Karpas-422 (cell line): Measurements from ENCODE around the gene REEP5. TPM values are rescaled to one million over a fixed set of nuclear protein-coding genes. Genes with fewer than 3 reads are reported as not detected.
A peak's percentile ranks its signal among the peaks of the same experiment; 100 is the strongest.

ENCODE experiments used
- DNase-seq: peaks from one replicate; pipeline ENCODE4 v3.0.0-alpha.2; 2015
- H2AFZ ChIP-seq: fragments of 200-600 bp; sonication (generic); 2 replicates; pipeline ENCODE4 v1.6.1; 2014; ENCODE audit warnings: antibody characterized with exemption, low read length, mixed read lengths
- H3K27ac ChIP-seq: fragments of 200-600 bp; sonication (generic); 2 replicates; pipeline ENCODE4 v1.5.1; 2014; ENCODE audit warnings: mild to moderate bottlenecking, low read length, moderate library complexity
- H3K27me3 ChIP-seq: fragments of 200-600 bp; sonication (generic); 2 replicates; pipeline ENCODE4 v1.6.1; 2014; ENCODE audit warnings: low read length, mixed read lengths
- H3K36me3 ChIP-seq: fragments of 200-600 bp; sonication (generic); 2 replicates; pipeline ENCODE4 v1.6.1; 2014; ENCODE audit warnings: low read length, mixed read lengths; ENCODE audit not compliant: insufficient read depth
- H3K4me1 ChIP-seq: fragments of 200-600 bp; sonication (generic); 2 replicates; pipeline ENCODE4 v1.6.1; 2014; ENCODE audit warnings: mild to moderate bottlenecking, low read length, mixed read lengths
- H3K4me2 ChIP-seq: fragments of 200-600 bp; sonication (generic); 2 replicates; pipeline ENCODE4 v1.6.1; 2014; ENCODE audit warnings: low read length, low read depth, mild to moderate bottlenecking; ENCODE audit not compliant: poor library complexity, severe bottlenecking
- H3K4me3 ChIP-seq: fragments of 200-600 bp; sonication (generic); 2 replicates; pipeline ENCODE4 v1.5.1; 2014; ENCODE audit warnings: mild to moderate bottlenecking, antibody characterized with exemption, low read length, mixed read lengths
- H3K79me2 ChIP-seq: fragments of 200-600 bp; sonication (generic); 2 replicates; pipeline ENCODE4 v1.6.1; 2014; ENCODE audit warnings: mild to moderate bottlenecking, low read length, mixed read lengths
- H3K9ac ChIP-seq: fragments of 200-600 bp; sonication (generic); 2 replicates; pipeline ENCODE4 v1.6.0; 2014; ENCODE audit warnings: low read length
- H3K9me2 ChIP-seq: fragments of 200-600 bp; sonication (generic), shearing (Covaris generic); replicated peaks from 2 replicates; pipeline ENCODE4 v1.6.0; 2014; ENCODE audit warnings: mild to moderate bottlenecking, low read length, moderate library complexity; ENCODE audit not compliant: insufficient read depth
- H3K9me3 ChIP-seq: fragments of 300-700, 200-600 bp; sonication (generic); 2 replicates; pipeline ENCODE4 v1.6.1; 2014; ENCODE audit warnings: low read length, mixed read lengths
- H4K20me1 ChIP-seq: fragments of 200-600 bp; sonication (generic); 2 replicates; pipeline ENCODE4 v1.6.1; 2014; ENCODE audit warnings: mild to moderate bottlenecking, antibody characterized with exemption, low read length, low read depth; ENCODE audit not compliant: insufficient read depth
- total RNA-seq: library from RNA; depleted of rRNA; stranded (reverse); fragments of >200 nt; shearing (Covaris generic); gene quantifications from 2 replicates; pipeline ENCODE4 v1.2.3, GENCODE V29; 2014; ENCODE audit warnings: low replicate concordance

Gene REEP5
- total RNA-seq, 1 experiment from 2014 or later = 197 TPM

DNA sequence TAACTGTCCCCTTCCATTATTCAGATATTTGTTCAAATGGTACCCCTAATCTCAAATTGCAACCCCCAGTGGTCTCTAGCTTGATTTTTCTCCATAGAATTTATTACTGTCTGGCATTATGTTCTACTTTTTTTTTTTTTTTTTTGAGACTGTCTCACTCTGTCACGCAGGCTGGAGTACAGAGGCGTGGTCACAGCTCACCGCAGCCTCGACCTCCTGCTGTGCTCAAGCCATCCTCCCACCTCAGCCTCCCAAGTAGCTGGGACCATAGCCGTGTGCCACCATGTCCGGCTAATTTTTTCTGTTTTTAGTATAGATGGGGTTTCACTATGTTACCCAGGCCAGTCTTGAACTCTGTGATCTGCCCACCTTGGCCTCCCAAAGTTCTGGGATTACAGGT is 2.0 kb upstream of the REEP5 start:
- Histone ChIP-seq H3K27ac (no peak overlapping the region), H3K9me3 (no peaks in the 10 kb centered on the region), H3K4me2 (peak overlapping the region; percentile 92)

DNA sequence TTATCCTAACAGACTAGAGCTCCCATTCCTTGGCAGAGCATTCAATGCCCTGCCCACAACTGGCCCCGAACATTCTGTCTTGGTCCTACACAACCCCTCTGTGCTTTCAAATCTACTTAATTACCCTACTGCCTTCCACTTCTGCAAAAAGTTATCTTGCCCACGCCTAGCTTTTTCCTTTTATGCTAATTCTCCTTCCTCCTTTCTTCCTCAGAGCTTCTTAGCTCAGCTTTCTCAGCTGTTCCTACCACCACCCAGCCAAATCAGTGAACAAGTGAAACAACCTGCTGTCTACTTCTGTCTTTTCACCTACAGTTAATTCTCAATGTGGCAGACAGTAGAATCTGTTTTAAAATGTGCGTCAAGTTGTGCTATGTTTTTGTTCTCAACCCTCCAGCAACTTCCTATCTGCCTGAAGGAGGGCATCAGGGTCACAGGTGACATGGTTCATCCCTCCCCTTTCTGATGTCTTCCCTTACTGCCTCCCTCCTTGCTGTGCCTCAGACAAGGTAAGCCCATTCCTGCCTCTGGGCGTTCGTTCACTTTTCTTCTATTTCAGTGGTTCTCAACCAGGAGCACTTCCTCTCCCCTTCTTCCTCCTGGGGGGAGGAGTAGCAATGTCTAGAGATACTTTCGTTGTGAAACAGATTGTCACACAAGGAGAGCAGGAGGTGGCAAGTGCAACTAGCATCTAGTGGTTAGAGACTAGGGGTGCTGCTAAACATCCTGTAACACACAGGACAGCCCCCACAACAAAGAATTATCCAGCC is 1.3 kb upstream of the REEP5 start:
- Histone ChIP-seq H3K4me1 (peaks cover 57% of the 10 kb centered on the region), H3K9me2 (no peaks in the 10 kb centered on the region), H3K4me2 (peak overlapping the region; percentile 92), H2AFZ (peak overlapping the region; percentile 40), H3K27me3 (no peaks in the 10 kb centered on the region), H3K27ac (peak overlapping the region; percentile 25), H3K9me3 (no peaks in the 10 kb centered on the region), H3K79me2 (peaks cover 36% of the 10 kb centered on the region), H3K4me3 (peak overlapping the region; percentile 85), H4K20me1 (no peaks in the 10 kb centered on the region), H3K36me3 (peaks cover 21% of the 10 kb centered on the region), H3K9ac (peak overlapping the region; percentile 98)
- peak; percentile 62 for DNase-seq

More for the DNA sequence above, 2.0 kb upstream of the REEP5 start:
- Histone ChIP-seq H3K4me3 (peak overlapping the region; percentile 85; the same call in 1 of the 2 replicates), H3K36me3 (peaks cover 14% of the 10 kb centered on the region; the same call in 1 of the 2 replicates), H3K9ac (no peak overlapping the region), H4K20me1 (no peaks in the 10 kb centered on the region), H3K27me3 (no peaks in the 10 kb centered on the region), H3K79me2 (peaks cover 30% of the 10 kb centered on the region), H3K4me1 (peaks cover 55% of the 10 kb centered on the region), H3K9me2 (no peaks in the 10 kb centered on the region), H2AFZ (peak overlapping the region; percentile 40; the same call in 1 of the 2 replicates)
- DNase-seq = no peak

DNA sequence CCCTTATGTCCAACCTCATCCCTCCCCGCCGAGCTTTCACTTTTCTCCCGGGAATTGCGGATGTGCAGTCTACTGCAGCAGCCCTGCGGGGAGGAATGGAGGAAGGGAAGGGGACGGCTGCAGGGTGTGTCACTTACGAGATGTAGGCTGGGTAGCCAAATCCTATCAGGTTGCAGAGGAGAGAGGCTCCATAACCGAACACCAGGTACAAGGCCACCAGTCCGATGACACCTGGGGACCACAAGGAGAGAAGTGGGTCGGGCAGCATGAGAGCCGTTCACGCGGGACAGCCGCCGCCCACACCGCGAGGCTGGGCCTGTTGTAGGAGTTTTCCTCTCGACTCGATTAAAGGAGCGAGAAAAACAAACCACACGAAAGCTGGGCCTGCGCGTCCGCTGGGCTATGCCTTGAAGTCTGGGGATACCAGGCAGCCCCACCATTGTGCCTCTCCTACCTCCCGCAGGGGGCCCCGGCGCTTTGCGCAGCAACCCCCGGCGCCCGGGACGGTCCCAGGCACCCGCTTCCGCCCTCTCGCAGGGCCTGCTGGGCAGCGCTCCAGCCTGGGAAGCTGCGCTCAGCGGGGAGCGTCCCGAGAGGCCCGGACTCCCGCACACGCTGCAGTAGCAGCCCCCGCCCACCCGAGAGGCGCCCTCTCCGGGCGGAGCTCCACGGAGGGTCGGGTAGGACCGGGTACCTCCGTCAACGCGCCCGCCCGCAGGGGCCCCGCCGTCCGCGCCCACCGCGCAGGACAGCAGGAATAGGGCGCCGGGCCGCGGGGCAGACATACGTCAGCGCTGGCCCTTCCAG is 798 bp downstream of the REEP5 start:
- peak overlapping the region; percentile 98 for H3K9ac ChIP-seq
- H3K36me3 ChIP-seq = peaks cover 40% of the 10 kb centered on the region
- DNase-seq = peak; percentile 76
- H3K4me1 ChIP-seq = peaks cover 60% of the 10 kb centered on the region
- H3K9me3 ChIP-seq = no peaks in the 10 kb centered on the region
- H4K20me1 ChIP-seq = no peaks in the 10 kb centered on the region
- no peaks in the 10 kb centered on the region for H3K9me2 ChIP-seq
- peak overlapping the region; percentile 85 for H3K4me3 ChIP-seq
- peak overlapping the region; percentile 94 for H3K4me2 ChIP-seq
- H2AFZ ChIP-seq = peak overlapping the region; percentile 67; the same call in 1 of the 2 replicates
- no peaks in the 10 kb centered on the region for H3K27me3 ChIP-seq
- H3K79me2 ChIP-seq = peaks cover 57% of the 10 kb centered on the region
- H3K27ac ChIP-seq = peak overlapping the region; percentile 63

DNA sequence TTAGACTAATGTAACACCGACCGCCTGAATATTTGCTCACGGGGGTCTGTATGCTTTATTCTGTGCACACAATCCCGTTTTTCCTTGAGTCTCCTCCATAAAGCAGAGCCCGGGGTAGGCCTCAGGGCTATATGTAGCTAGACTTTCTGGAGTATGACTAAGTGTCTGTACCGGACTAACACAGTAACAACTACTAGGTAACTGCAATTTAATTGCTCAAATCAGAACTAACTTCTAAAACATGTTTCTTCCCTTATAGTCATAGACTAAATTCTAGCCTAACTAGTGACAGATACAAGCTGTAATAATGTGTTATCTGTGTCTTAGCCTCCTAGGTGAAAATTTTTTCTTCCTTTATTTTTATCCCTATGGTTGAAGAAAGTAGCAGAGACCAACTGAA is 2.1 kb downstream of the REEP5 start:
- peaks cover 70% of the 10 kb centered on the region for H3K79me2 ChIP-seq
- H3K9me2 ChIP-seq = no peaks in the 10 kb centered on the region
- DNase-seq = no peak
- H2AFZ ChIP-seq = no peak overlapping the region
- peak overlapping the region; percentile 94 for H3K4me2 ChIP-seq
- no peak overlapping the region for H3K9ac ChIP-seq
- no peaks in the 10 kb centered on the region for H3K9me3 ChIP-seq
- peak overlapping the region; percentile 85 for H3K4me3 ChIP-seq
- no peaks in the 10 kb centered on the region for H3K27me3 ChIP-seq
- H3K27ac ChIP-seq = peak overlapping the region; percentile 63
- peaks cover 61% of the 10 kb centered on the region for H3K4me1 ChIP-seq
- H4K20me1 ChIP-seq = no peaks in the 10 kb centered on the region
- peaks cover 52% of the 10 kb centered on the region for H3K36me3 ChIP-seq

DNA sequence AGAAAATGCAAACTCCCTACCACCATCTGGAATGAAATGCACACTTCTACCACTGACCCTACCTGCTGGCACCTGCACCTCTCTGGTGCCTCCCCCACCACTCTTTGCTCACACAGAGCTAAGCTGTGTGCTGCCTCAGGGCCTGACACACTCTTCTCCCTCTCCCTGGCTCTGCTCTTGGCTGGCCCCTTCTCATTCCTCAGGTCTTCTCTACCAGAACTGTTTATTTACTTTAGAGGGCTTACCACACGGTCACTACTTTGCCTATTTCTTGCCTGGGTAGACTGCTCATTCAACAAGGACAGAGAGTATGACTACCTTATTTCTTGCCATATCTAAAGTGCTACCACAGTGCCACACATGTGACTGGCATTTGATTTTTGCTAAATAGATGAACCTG is 3.3 kb downstream of the REEP5 start:
- Histone ChIP-seq H3K36me3 (peaks cover 56% of the 10 kb centered on the region), H3K27ac (no peak overlapping the region), H3K4me2 (no peak overlapping the region), H3K79me2 (peaks cover 83% of the 10 kb centered on the region), H2AFZ (no peak overlapping the region), H3K9me3 (no peaks in the 10 kb centered on the region), H3K27me3 (no peaks in the 10 kb centered on the region), H3K9ac (no peak overlapping the region), H3K9me2 (no peaks in the 10 kb centered on the region), H4K20me1 (no peaks in the 10 kb centered on the region), H3K4me1 (peaks cover 57% of the 10 kb centered on the region), H3K4me3 (no peak overlapping the region)
- no peak for DNase-seq

DNA sequence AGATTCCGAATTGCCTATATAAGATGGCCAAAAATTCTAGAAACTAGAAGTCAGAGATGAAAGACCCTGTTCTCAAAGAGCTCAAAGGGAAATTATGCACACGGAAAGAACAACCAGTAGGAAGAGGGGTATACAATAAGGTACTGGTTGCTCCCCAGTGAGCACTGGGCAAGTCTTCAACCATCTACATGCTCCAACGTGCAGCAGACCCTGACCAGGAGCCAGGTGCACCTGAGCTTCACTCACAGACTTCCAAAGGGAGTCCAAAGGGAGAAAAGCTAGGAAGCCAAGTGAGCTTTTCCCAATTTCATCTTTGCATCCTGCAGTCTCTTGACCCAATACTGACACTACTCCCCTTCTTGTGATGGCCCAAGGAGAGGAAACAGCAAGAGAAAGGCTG is 3.9 kb downstream of the REEP5 start:
- Histone ChIP-seq H3K9me2 (no peaks in the 10 kb centered on the region), H4K20me1 (no peaks in the 10 kb centered on the region), H3K36me3 (peaks cover 56% of the 10 kb centered on the region)

DNA sequence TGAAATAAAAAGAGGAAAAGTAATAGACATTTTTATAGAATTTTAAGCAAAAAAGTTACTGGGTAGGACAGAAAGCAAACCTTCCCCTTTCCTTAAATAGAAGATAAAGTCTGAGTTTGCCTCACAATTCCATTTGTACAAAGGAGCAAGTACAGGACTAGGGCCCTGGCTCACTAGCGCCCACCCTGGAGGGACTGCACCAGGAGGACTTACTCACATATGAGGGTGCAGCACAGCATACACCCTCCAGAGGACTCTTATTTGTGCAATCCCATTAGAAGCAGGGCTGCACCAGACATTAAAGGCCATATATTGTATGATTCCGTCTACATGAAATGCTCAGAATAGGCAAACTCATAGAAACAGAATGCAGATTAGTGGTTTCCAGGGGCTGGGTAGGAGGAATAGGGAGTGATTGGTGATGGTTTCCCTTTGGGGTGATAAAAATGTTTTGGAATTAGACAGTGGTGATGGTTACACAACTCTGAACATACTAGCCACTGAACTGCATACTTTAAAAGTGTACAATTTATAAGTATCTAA is 4.5 kb downstream of the REEP5 start:
- Histone ChIP-seq H3K36me3 (peaks cover 62% of the 10 kb centered on the region), H3K9ac (no peak overlapping the region), H3K9me2 (no peaks in the 10 kb centered on the region), H3K9me3 (no peaks in the 10 kb centered on the region), H3K27me3 (no peaks in the 10 kb centered on the region), H3K4me3 (no peak overlapping the region), H3K27ac (0 out of 2 replicates have a peak overlapping the region, but pooled peaks have one; percentile 2), H3K4me2 (peak overlapping the region; percentile 0), H2AFZ (no peak overlapping the region), H3K4me1 (peaks cover 46% of the 10 kb centered on the region), H3K79me2 (peaks cover 93% of the 10 kb centered on the region), H4K20me1 (no peaks in the 10 kb centered on the region)
- DNase-seq = peak; percentile 67

More for the DNA sequence above, 3.9 kb downstream of the REEP5 start:
- H3K27me3 ChIP-seq = no peaks in the 10 kb centered on the region
- no peak overlapping the region for H3K9ac ChIP-seq
- H3K27ac ChIP-seq = no peak overlapping the region
- H3K4me3 ChIP-seq = no peak overlapping the region
- H3K79me2 ChIP-seq = peaks cover 87% of the 10 kb centered on the region
- peaks cover 52% of the 10 kb centered on the region for H3K4me1 ChIP-seq
- no peak overlapping the region for H2AFZ ChIP-seq
- DNase-seq = no peak
- H3K9me3 ChIP-seq = no peaks in the 10 kb centered on the region
- H3K4me2 ChIP-seq = peak overlapping the region; percentile 0

DNA sequence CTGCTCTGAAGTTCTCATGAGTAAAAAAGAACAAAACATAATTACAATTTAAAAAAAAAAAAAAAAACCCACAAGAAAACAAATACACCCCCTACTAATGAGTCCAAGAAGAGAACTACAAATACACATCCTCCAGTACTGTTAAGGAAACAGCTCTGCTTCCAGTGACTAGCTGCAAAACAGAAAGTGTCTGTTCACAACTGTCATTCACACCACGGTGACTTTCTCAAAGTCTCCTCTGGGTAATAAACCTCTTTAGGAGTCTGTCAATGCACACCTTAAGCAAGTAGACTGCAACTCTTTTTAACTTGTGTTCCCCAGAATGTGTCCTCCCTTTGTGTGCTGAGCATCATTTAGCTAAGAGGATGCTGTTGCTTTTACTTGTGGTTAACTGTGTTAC is 6.2 kb downstream of the REEP5 start:
- H3K79me2 ChIP-seq = peaks cover 98% of the 10 kb centered on the region

More for the DNA sequence above, 6.2 kb downstream of the REEP5 start:
- DNase-seq = no peak
- no peak overlapping the region for H3K27ac ChIP-seq
- H2AFZ ChIP-seq = no peak overlapping the region
- H3K4me3 ChIP-seq = no peak overlapping the region
- H3K27me3 ChIP-seq = no peaks in the 10 kb centered on the region
- no peak overlapping the region for H3K4me2 ChIP-seq
- no peak overlapping the region for H3K9ac ChIP-seq
- no peaks in the 10 kb centered on the region for H3K9me2 ChIP-seq
- peaks cover 77% of the 10 kb centered on the region for H3K36me3 ChIP-seq
- H3K9me3 ChIP-seq = no peaks in the 10 kb centered on the region
- peaks cover 43% of the 10 kb centered on the region for H3K4me1 ChIP-seq
- H4K20me1 ChIP-seq = 0 out of 2 replicates have a peak, but pooled peaks cover 4% of the 10 kb centered on the region
